HepG2 (cell line): Measurements from ENCODE around the gene EHBP1. TPM values are rescaled to one million over a fixed set of nuclear protein-coding genes. Genes with fewer than 3 reads are reported as not detected.

Experiments
- ATAC-seq: fragments of 200-7000 bp; cut with Tn5 transposase; 3 replicates; pipeline ENCODE4 v1.9.1; 2020; ENCODE audit warnings: mild to moderate bottlenecking, moderate library complexity
- BruUV-seq: library from RNA; stranded (reverse); fragments of 400-500 nt; replicated peaks from 2 replicates; lab custom pipeline; 2021; lab: Mats Ljungman, UMichigan
- CTCF ChIA-PET: fragments of 300-600 bp; formaldehyde crosslinking; extraction: SDS; loops from one replicate; lab custom pipeline; 2021; ENCODE audit warnings: low total read pairs, inconsistent platforms, low intra/inter-chr PET ratio; lab: Yijun Ruan, JAX
- POLR2A ChIA-PET: fragments of 350-600 bp; sonication (Branson Sonifier 250); formaldehyde crosslinking; loops from one replicate; lab custom pipeline; 2020; ENCODE audit warnings: antibody characterized with exemption, inconsistent platforms; lab: Yijun Ruan, JAX
- DNase-seq: peaks from one replicate; pipeline ENCODE4 v3.0.0-alpha.2; 2015; ENCODE audit warnings: low spot score
- FAIRE-seq: peaks from 3 replicates; lab custom pipeline; 2011; peaks lifted over from hg19 to GRCh38; lab: Jason Lieb, UNC
- H2AFZ ChIP-seq: one replicate; pipeline ENCODE4 v1.6.1; 2011; ENCODE audit warnings: low read length, inconsistent platforms
- H3K27ac ChIP-seq: fragments of 300-600 bp; 3 replicates; pipeline ENCODE4 v1.8.0; 2011; ENCODE audit warnings: mixed run types, mild to moderate bottlenecking, mixed read lengths, low read length, inconsistent platforms; ENCODE audit not compliant: insufficient read depth; ENCODE audit errors: extremely low read length
- H3K27me3 ChIP-seq, 2 experiments: fragments of 200-600 bp in 1 of 2; 2 replicates in 1 of 2; 3 replicates in 1 of 2; pipeline versions ENCODE4 v1.6.0 to v1.8.0; 2011; ENCODE audit warnings: low read length in 2 of 2, mild to moderate bottlenecking in 2 of 2, moderate library complexity in 2 of 2, inconsistent platforms in 1 of 2; ENCODE audit not compliant: insufficient read depth in 2 of 2, control insufficient read depth in 1 of 2
- H3K36me3 ChIP-seq, 2 experiments: fragments of 200-600 bp in 1 of 2; replicated peaks in 1 of 2; 2 replicates in 1 of 2; 3 replicates in 1 of 2; pipeline versions ENCODE4 v1.5.1 to v1.8.0; 2011; ENCODE audit warnings: low read length in 2 of 2, inconsistent platforms in 1 of 2; ENCODE audit not compliant: insufficient read depth in 2 of 2, control insufficient read depth in 1 of 2
- H3K4me1 ChIP-seq: 2 replicates; pipeline ENCODE4 v1.5.1; 2012; ENCODE audit warnings: low read length, inconsistent platforms; ENCODE audit not compliant: insufficient read depth
- H3K4me2 ChIP-seq: 2 replicates; pipeline ENCODE4 v1.6.0; 2011; ENCODE audit warnings: low read depth, low read length, inconsistent platforms
- H3K4me3 ChIP-seq, 3 experiments: fragments of 200-600 bp in 1 of 3; sonication (generic), shearing (Covaris generic) in 1 of 3; replicated peaks in 1 of 3; 2 replicates each; pipeline ENCODE4 v1.5.1; 2011 to 2016; ENCODE audit warnings: low read length in 3 of 3, inconsistent platforms in 2 of 3, low read depth in 2 of 3, mild to moderate bottlenecking in 2 of 3, control low read depth in 1 of 3, mixed read lengths in 1 of 3; ENCODE audit not compliant: insufficient read depth in 1 of 3
- H3K79me2 ChIP-seq: one replicate; pipeline ENCODE4 v1.6.1; 2011; ENCODE audit warnings: low read length, inconsistent platforms; ENCODE audit not compliant: insufficient read depth
- H3K9ac ChIP-seq: 2 replicates; pipeline ENCODE4 v1.6.0; 2011; ENCODE audit warnings: mild to moderate bottlenecking, low read depth, low read length, inconsistent platforms; ENCODE audit not compliant: insufficient read depth
- H3K9me3 ChIP-seq: 2 replicates; pipeline ENCODE4 v1.5.1; 2012; ENCODE audit warnings: mild to moderate bottlenecking, low read length
- H4K20me1 ChIP-seq: 2 replicates; pipeline ENCODE4 v1.6.0; 2011; ENCODE audit warnings: inconsistent platforms, mild to moderate bottlenecking, low read length, moderate library complexity; ENCODE audit not compliant: insufficient read depth
- AGO1 ChIP-seq: fragments of 200-400 bp; formaldehyde crosslinking; IDR thresholded peaks from 2 replicates; pipeline ENCODE4 v1.6.1; 2017; ENCODE audit warnings: mild to moderate bottlenecking, low read depth, low read length, moderate library complexity; ENCODE audit not compliant: poor library complexity, severe bottlenecking
- ARID2 ChIP-seq: sonication (generic); formaldehyde crosslinking; IDR thresholded peaks from 2 replicates; pipeline ENCODE4 v1.8.1; 2022; ENCODE audit warnings: mild to moderate bottlenecking, missing genetic modification reagents, borderline replicate concordance
- JUNB ChIP-seq: sonication (generic); formaldehyde crosslinking; IDR thresholded peaks from 2 replicates; pipeline ENCODE4 v1.8.0; 2022; ENCODE audit warnings: missing genetic modification reagents, mild to moderate bottlenecking, borderline replicate concordance
- RBM22 ChIP-seq: fragments of 200-400 bp; formaldehyde crosslinking; optimal IDR thresholded peaks from 2 replicates; pipeline ENCODE3; 2017; ENCODE audit warnings: mild to moderate bottlenecking, low read length, moderate library complexity
- RBM39 ChIP-seq: fragments of 200-400 bp; formaldehyde crosslinking; IDR thresholded peaks from one replicate; pipeline ENCODE4 v1.6.1; 2018; ENCODE audit warnings: antibody characterized with exemption, mild to moderate bottlenecking, low read depth, low read length; ENCODE audit not compliant: poor library complexity, severe bottlenecking
- SETDB1 ChIP-seq: sonication (generic); formaldehyde crosslinking; IDR thresholded peaks from 2 replicates; pipeline ENCODE4 v1.5.1; 2020; ENCODE audit warnings: missing genetic modification reagents, mild to moderate bottlenecking, borderline replicate concordance
- ZNF574 ChIP-seq: sonication (generic); formaldehyde crosslinking; IDR thresholded peaks from 2 replicates; pipeline ENCODE4 v1.4.0; 2020; ENCODE audit warnings: missing genetic modification reagents
- WGBS: methylation state at CpG from one replicate; pipeline ENCODE4 v1.1.6; 2017; ENCODE audit warnings: low lambda C conversion rate; 5-methylcytosine and 5-hydroxymethylcytosine counted together
- in situ Hi-C: cut with HindIII; loops from 2 replicates; pipeline ENCODE4 v1.10.0; 2017; ENCODE audit warnings: low pct_unique_long_range_greater_than_20kb; ENCODE audit not compliant: extremely low pct_ligation_motif_present
- intact Hi-C: fragments of 100-400 bp; cut with micrococcal nuclease; formaldehyde crosslinking; loops from one replicate; pipeline ENCODE4 v1.10.0; 2022; ENCODE audit not compliant: unreplicated experiment
- polyA plus RNA-seq, 8 experiments: library from polyadenylated mRNA; depleted of rRNA in 3 of 8; stranded (reverse) in 7 of 8; unstranded in 1 of 8; fragments of >200 nt; fragmentation: Illumina TruSeq in 4 of 8; extraction: Trizol in 4 of 8; gene quantifications; 2 replicates each; pipeline versions ENCODE4 v1.2.1 to v1.2.3, GENCODE V29; 2011 to 2016; ENCODE audit warnings: low read depth in 4 of 8, missing spikeins in 1 of 8, mixed read lengths in 1 of 8; ENCODE audit not compliant: insufficient read depth in 1 of 8
- total RNA-seq, 5 experiments: library from RNA; depleted of rRNA; stranded (reverse); fragments of >200 nt; fragmentation: Illumina TruSeq; extraction: Trizol; gene quantifications; 2 replicates each; pipeline ENCODE4 v1.2.3, GENCODE V29; 2016; ENCODE audit warnings: low read depth in 1 of 5

The EHBP1 gene
- total and polyA plus RNA-seq, 2 of the 13 experiments (the other 11 are each of a cell fraction or from before 2014, with no cell fraction given) = 93.5 to 146 TPM

- H3K9me3 ChIP-seq = no peaks in the 10 kb centered on the region
- no TSS peak for BruUV-seq
- no peaks in the 10 kb centered on the region for H3K4me1 ChIP-seq
- intact Hi-C loops = no loop called here
- FAIRE-seq = no peak
- no peak overlapping the region for H3K4me3 ChIP-seq
- peak; percentile 74 for TF ChIP-seq RBM22
- no peak for TF ChIP-seq ARID2 (CRISPR knock-in tag)
- TF ChIP-seq, all 625 proteins: peak for 1
- DNase-seq = no peak
- ChIA-PET POLR2A (no interaction called here), CTCF (interaction anchor here (1.0 kb wide), 1 partner anchor 345 kb away, joined by 3 read pairs; no protein-coding TSS in a partner anchor)
- peak; percentile 66 for ATAC-seq
- H4K20me1 ChIP-seq = peaks cover 35% of the 10 kb centered on the region
- no peak overlapping the region for H3K4me2 ChIP-seq
- H3K27me3 ChIP-seq = no peaks in the 10 kb centered on the region
- H3K27ac ChIP-seq = no peak overlapping the region
- no peak overlapping the region for H3K9ac ChIP-seq
- WGBS = 93% methylated on average over 4 of the region's 4 CpGs
- peaks cover 15 to 51% of the 10 kb centered on the region in 2 experiments for H3K36me3 ChIP-seq
- H2AFZ ChIP-seq = no peak overlapping the region
- in situ Hi-C loops = no loop called here
- peaks cover 69% of the 10 kb centered on the region for H3K79me2 ChIP-seq
Measured at GRCh38 chr2:62801814-62802523, 96.5 kb downstream of the EHBP1 start.

GRCh38 chr2:62803961-62804360, 98.4 kb downstream of the EHBP1 start:
- Histone ChIP-seq H3K36me3 (peaks cover 18 to 47% of the 10 kb centered on the region in 2 experiments), H3K79me2 (peaks cover 77% of the 10 kb centered on the region), H3K27ac (no peak overlapping the region), H3K9me3 (no peaks in the 10 kb centered on the region), H3K4me3 (no peak overlapping the region), H4K20me1 (peaks cover 43% of the 10 kb centered on the region), H3K27me3 (no peaks in the 10 kb centered on the region), H3K4me2 (no peak overlapping the region), H2AFZ (no peak overlapping the region), H3K9ac (no peak overlapping the region), H3K4me1 (no peaks in the 10 kb centered on the region)
- DNase-seq (no peak), FAIRE-seq (no peak), ATAC-seq (no peak)
- CTCF ChIA-PET = no interaction called here
- POLR2A ChIA-PET = no interaction called here
- intact Hi-C loops (no loop called here), in situ Hi-C loops (no loop called here)
- BruUV-seq = no TSS peak
- TF ChIP-seq AGO1 (no peak), JUNB (CRISPR knock-in tag) (no peak), SETDB1 (no peak), RBM39 (no peak), ZNF574 (CRISPR knock-in tag) (no peak)
